Breast epithelium (tissue), 4 donors: Measurements from ENCODE around the gene STAT1. TPM values are rescaled to one million over a fixed set of nuclear protein-coding genes. Genes with fewer than 3 reads are reported as not detected.

Experiments used
- DNase-seq, 2 donors: peaks; one replicate each; pipeline ENCODE4 v3.0.0-alpha.2; 2019; ENCODE audit warnings: low spot score in 2 of 2
- H3K27ac ChIP-seq, 2 donors: fragments of 200-600 bp; sonication (generic) in 1 of 2; one replicate each; pipeline ENCODE4 v1.5.1; 2016 to 2019; ENCODE audit warnings: mild to moderate bottlenecking in 1 of 2
- H3K27me3 ChIP-seq, 2 donors: fragments of 200-600 bp; sonication (generic) in 1 of 2; one replicate each; pipeline versions ENCODE4 v1.5.1 to v1.6.0; 2017 to 2019; ENCODE audit warnings: control low read depth in 1 of 2, mild to moderate bottlenecking in 1 of 2
- H3K36me3 ChIP-seq: fragments of 200-600 bp; one replicate; pipeline ENCODE4 v1.5.1; 2019
- H3K4me1 ChIP-seq, 2 donors: fragments of 200-600 bp; sonication (generic); one replicate each; pipeline ENCODE4 v1.5.1; 2016 to 2019; ENCODE audit warnings: control low read depth in 1 of 2
- H3K4me3 ChIP-seq, 3 donors: fragments of 200-600 bp; sonication (generic); 1 replicate in 2 of 3; 2 replicates in 1 of 3; pipeline ENCODE4 v1.5.1; 2016 to 2019; ENCODE audit warnings: mild to moderate bottlenecking in 3 of 3, moderate library complexity in 2 of 3
- H3K9me3 ChIP-seq, 2 donors: fragments of 200-600 bp; sonication (generic) in 1 of 2; one replicate each; pipeline ENCODE4 v1.5.1; 2016 to 2019; ENCODE audit warnings: control low read depth in 1 of 2
- POLR2A ChIP-seq: fragments of 450-650 bp; IDR thresholded peaks from one replicate; pipeline ENCODE4 v1.6.1; 2016; ENCODE audit warnings: antibody characterized with exemption, mild to moderate bottlenecking, moderate library complexity
- POLR2AphosphoS5 ChIP-seq, 3 donors: sonication (generic); formaldehyde crosslinking; IDR thresholded peaks; one replicate each; pipeline ENCODE4 v1.6.1; 2017; ENCODE audit warnings: antibody characterized with exemption in 3 of 3
- intact Hi-C: fragments of 100-400 bp; cut with DNase I; formaldehyde crosslinking; loops from one replicate; pipeline ENCODE4 v1.15.1; 2023; ENCODE audit warnings: low total_unique reads
- total RNA-seq, 3 donors: library from RNA; depleted of rRNA; stranded (reverse); fragments of >200 nt; gene quantifications; one replicate each; pipeline ENCODE4 v1.1.0, GENCODE V29; 2016
- TF ChIP-seq, protein P1 (sequence below), 3 donors: fragments of 450-650 bp; IDR thresholded peaks; one replicate each; pipeline ENCODE4 v1.5.1; 2016 to 2017; ENCODE audit warnings: antibody characterized with exemption in 3 of 3, mild to moderate bottlenecking in 3 of 3, moderate library complexity in 3 of 3

The STAT1 gene
- total RNA-seq, 3 donors from 2014 or later: 44.2 to 79.6 (median 59.4) TPM

DNA sequence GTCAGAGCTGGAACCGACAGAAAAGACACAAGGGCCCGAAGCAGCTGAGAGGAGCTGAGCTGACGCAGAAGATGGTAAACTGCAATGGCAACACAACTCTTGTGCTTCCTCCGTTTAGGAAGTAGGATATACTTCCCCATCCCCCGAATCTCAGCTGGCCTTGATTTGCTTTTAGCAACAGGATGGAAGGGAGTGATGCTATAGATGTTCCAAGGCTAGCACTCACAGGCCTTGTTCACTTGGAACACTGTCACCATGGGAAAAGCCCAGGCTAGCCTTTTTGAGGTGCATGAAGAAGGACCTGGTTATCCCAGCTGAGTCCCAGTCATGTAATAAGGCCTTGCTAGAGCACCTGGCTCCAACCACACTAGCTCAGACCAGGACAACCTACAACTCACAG lies 26.0 kb downstream of the STAT1 start:
- intact Hi-C loops: no loop called here
- H3K36me3 ChIP-seq: peaks cover 14% of the 10 kb centered on the region
- TF ChIP-seq, protein P1, sequence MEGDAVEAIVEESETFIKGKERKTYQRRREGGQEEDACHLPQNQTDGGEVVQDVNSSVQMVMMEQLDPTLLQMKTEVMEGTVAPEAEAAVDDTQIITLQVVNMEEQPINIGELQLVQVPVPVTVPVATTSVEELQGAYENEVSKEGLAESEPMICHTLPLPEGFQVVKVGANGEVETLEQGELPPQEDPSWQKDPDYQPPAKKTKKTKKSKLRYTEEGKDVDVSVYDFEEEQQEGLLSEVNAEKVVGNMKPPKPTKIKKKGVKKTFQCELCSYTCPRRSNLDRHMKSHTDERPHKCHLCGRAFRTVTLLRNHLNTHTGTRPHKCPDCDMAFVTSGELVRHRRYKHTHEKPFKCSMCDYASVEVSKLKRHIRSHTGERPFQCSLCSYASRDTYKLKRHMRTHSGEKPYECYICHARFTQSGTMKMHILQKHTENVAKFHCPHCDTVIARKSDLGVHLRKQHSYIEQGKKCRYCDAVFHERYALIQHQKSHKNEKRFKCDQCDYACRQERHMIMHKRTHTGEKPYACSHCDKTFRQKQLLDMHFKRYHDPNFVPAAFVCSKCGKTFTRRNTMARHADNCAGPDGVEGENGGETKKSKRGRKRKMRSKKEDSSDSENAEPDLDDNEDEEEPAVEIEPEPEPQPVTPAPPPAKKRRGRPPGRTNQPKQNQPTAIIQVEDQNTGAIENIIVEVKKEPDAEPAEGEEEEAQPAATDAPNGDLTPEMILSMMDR (IDR thresholded peaks at IDR 0.05): no peak

DNA sequence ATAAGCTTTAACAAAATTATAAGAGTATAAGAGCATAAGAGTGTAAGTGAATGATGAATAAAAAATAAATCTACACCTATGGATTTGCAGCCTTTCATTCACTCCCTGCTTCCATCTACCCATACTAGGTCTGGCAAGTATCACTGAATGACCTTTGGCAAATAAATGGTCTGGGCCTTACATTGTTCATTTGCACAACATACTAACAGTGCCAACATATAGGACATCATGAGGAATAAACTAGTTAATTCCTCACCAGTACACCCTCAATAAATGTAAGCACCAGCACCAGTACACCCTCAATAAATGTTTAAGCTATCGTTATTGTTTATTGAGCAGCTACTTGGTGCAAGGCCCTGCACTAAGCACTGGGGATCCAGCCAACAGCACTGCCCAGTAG lies 26.9 kb downstream of the STAT1 start:
- intact Hi-C loops: no loop called here
- Histone ChIP-seq H3K27me3 (no peaks in the 10 kb centered on the region), H3K9me3 (no peaks in the 10 kb centered on the region), H3K27ac (no peak overlapping the region), H3K4me1 (no peaks in the 10 kb centered on the region), H3K4me3 (no peak overlapping the region), H3K36me3 (peaks cover 18% of the 10 kb centered on the region)
- TF ChIP-seq POLR2AphosphoS5 (IDR thresholded peaks at IDR 0.05) (no peak), POLR2A (no peak)
- TF ChIP-seq, protein P1 (IDR thresholded peaks at IDR 0.05): no peak
- DNase-seq: no peak

More for the DNA sequence above, 26.0 kb downstream of the STAT1 start:
- H3K4me1 ChIP-seq: no peaks in the 10 kb centered on the region
- H3K4me3 ChIP-seq: no peak overlapping the region
- no peaks in the 10 kb centered on the region for H3K27me3 ChIP-seq
- no peak for DNase-seq
- no peak overlapping the region for H3K27ac ChIP-seq
- no peaks in the 10 kb centered on the region for H3K9me3 ChIP-seq

DNA sequence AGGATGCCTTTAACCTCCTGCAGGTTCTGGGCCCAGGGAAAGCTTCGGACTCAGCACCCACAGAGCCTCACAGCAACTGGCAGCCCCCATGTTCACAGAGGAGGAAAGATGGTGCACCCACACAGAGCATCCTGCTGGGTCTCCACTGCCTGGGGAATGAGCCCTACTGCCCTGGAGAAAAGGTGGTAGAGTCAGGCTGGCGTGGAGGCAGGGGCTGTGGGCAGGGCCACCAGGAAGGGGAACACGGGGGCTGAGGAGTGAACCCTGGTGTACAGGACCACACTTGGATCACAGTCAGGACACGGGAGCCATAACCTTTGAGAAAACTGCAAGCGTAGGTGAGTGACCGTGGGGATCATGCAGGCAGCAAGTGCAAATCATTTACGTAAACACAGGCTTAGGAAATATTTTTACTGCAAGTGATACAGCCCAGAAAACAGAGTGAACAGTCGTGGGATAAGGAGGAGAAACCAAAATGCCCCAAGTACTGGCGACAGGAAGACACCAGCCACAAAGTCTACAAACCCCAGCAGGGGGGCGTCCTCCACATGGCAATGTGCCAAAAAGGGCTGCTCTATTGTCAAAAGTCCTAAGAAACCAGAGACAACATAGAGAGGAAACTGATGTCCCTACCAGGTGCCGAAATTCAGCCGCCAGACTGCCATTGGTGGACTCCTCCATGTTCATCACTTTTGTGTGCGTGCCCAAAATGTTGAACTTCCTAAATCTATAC lies 27.6 kb downstream of the STAT1 start:
- no peaks in the 10 kb centered on the region for H3K27me3 ChIP-seq
- peaks cover 25% of the 10 kb centered on the region for H3K36me3 ChIP-seq
- no peaks in the 10 kb centered on the region for H3K9me3 ChIP-seq
- H3K4me3 ChIP-seq: no peak overlapping the region
- DNase-seq: no peak
- intact Hi-C loops: no loop called here
- no peaks in the 10 kb centered on the region for H3K4me1 ChIP-seq
- TF ChIP-seq POLR2A (no peak), POLR2AphosphoS5 (IDR thresholded peaks at IDR 0.05) (no peak)
- TF ChIP-seq, protein P1 (IDR thresholded peaks at IDR 0.05): no peak
- no peak overlapping the region for H3K27ac ChIP-seq

DNA sequence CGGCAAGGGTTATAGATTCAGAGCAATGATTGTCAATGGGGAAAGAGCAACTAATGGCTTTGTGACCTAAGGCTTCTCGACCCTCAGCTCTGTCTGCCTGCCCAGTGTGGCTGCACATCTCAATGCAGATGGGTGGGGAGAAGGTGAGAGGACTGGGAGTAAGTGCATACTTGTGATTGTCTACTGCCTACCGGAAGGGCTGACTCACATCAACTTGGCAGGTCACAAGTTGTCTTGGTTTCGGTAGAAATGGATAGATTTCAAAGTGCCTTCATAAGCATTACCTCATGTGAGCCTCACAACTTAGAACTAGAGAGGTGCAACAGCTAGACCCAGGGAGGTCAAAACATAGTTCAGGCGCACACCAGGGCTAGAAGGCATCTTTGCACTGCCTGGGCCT lies 29.4 kb downstream of the STAT1 start:
- no peak overlapping the region for H3K27ac ChIP-seq
- H3K4me3 ChIP-seq: no peak overlapping the region
- H3K27me3 ChIP-seq: no peaks in the 10 kb centered on the region
- no peak for DNase-seq
- intact Hi-C loops: no loop called here
- H3K36me3 ChIP-seq: peaks cover 18% of the 10 kb centered on the region
- no peaks in the 10 kb centered on the region for H3K4me1 ChIP-seq
- TF ChIP-seq POLR2A (no peak), POLR2AphosphoS5 (IDR thresholded peaks at IDR 0.05) (no peak)
- TF ChIP-seq, protein P1 (IDR thresholded peaks at IDR 0.05): no peak
- no peaks in the 10 kb centered on the region for H3K9me3 ChIP-seq

DNA sequence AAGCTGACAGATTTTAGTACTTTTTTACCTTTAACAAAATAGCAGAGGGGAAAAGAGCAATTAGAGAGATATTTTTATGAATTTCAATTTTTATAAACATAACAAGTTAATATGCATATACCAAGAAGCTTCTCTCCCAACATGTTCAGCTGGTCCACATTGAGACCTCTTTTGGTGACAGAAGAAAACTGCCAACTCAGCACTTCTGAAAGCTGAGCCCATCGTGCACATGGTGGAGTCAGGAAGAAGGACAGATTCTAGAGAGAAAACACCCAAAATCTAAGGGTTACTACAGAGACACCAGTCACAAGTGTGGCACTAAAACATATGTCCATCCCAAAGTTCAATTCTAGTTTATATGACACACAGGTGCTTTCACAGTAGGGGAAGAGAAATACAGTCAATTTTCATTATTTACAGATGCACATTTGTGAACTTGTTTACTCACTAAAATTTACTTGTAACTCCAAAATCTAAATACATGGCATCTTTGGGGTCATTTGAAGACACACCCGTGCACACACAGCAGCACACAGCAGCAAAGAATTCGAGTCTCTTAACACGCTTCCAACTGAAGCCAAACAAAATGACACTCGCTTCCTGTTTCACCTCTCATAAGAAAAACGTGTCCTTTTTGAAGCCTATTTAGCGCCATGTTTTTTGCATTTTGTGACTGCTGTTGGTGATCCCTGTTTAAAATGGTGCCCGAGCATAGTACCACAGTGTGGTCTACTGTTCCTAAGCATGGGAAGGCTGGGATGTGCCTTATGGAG lies 31.5 kb downstream of the STAT1 start:
- no peak overlapping the region for H3K4me3 ChIP-seq
- H3K27me3 ChIP-seq: no peaks in the 10 kb centered on the region
- no peak overlapping the region for H3K27ac ChIP-seq
- no peaks in the 10 kb centered on the region for H3K4me1 ChIP-seq
- intact Hi-C loops: no loop called here
- H3K36me3 ChIP-seq: peaks cover 18% of the 10 kb centered on the region
- no peaks in the 10 kb centered on the region for H3K9me3 ChIP-seq
- no peak for DNase-seq
- no peak for TF ChIP-seq POLR2AphosphoS5 (IDR thresholded peaks at IDR 0.05)
- TF ChIP-seq, protein P1 (IDR thresholded peaks at IDR 0.05): no peak
